SU-DHL-6 (cell line): ENCODE measurements around the gene HOXB1.

Experiments
- H2AFZ ChIP-seq: fragments of 200-600 bp; sonication (generic); 2 replicates; pipeline ENCODE4 v1.6.1; 2014; ENCODE audit warnings: low read depth, mild to moderate bottlenecking, moderate library complexity, mixed read lengths, antibody characterized with exemption, low read length; ENCODE audit not compliant: severe bottlenecking
- H3F3A ChIP-seq: fragments of 200-600 bp; shearing (Covaris generic); 2 replicates; pipeline ENCODE4 v1.6.0; 2016; ENCODE audit warnings: antibody characterized with exemption, mild to moderate bottlenecking; ENCODE audit not compliant: insufficient read depth
- H3K27ac ChIP-seq: fragments of 200-600 bp; sonication (generic); 2 replicates; pipeline ENCODE4 v1.5.1; 2016; ENCODE audit warnings: low read depth, mild to moderate bottlenecking, low read length, moderate library complexity, mixed read lengths
- H3K27me3 ChIP-seq: fragments of 200-600 bp; sonication (generic), shearing (Covaris generic); 2 replicates; pipeline ENCODE4 v1.6.0; 2014; ENCODE audit warnings: mild to moderate bottlenecking, low read length
- H3K36me3 ChIP-seq: fragments of 200-600 bp; sonication (generic); 2 replicates; pipeline ENCODE4 v1.6.1; 2014; ENCODE audit warnings: mild to moderate bottlenecking, low read length, mixed read lengths
- H3K4me2 ChIP-seq: fragments of 300-600, 200-600 bp; shearing (Covaris generic), sonication (generic); 2 replicates; pipeline ENCODE4 v1.6.0; 2014; ENCODE audit warnings: low read length, low read depth, mild to moderate bottlenecking; ENCODE audit not compliant: poor library complexity, severe bottlenecking
- H3K4me3 ChIP-seq: fragments of 200-600 bp; sonication (generic); 2 replicates; pipeline ENCODE4 v1.5.1; 2014; ENCODE audit warnings: antibody characterized with exemption, low read length, mild to moderate bottlenecking, mixed read lengths; ENCODE audit not compliant: insufficient read depth, poor library complexity, severe bottlenecking
- H3K79me2 ChIP-seq: fragments of 200-600 bp; sonication (generic); 2 replicates; pipeline ENCODE4 v1.6.1; 2014; ENCODE audit warnings: mild to moderate bottlenecking, low read length, moderate library complexity; ENCODE audit not compliant: insufficient read depth
- H3K9ac ChIP-seq: fragments of 200-600 bp; sonication (generic); 2 replicates; pipeline ENCODE4 v1.7.0; 2014; ENCODE audit warnings: mild to moderate bottlenecking, low read length
- H3K9me2 ChIP-seq: fragments of 200-600 bp; sonication (generic); replicated peaks from 2 replicates; pipeline ENCODE4 v1.6.1; 2014; ENCODE audit warnings: low read length; ENCODE audit not compliant: insufficient read depth
- H3K9me3 ChIP-seq: fragments of 200-600 bp; sonication (generic); 2 replicates; pipeline ENCODE4 v1.6.1; 2014; ENCODE audit warnings: low read length, mixed read lengths; ENCODE audit not compliant: insufficient read depth
- H4K20me1 ChIP-seq: fragments of 200-600 bp; sonication (generic); 2 replicates; pipeline ENCODE4 v1.6.1; 2014; ENCODE audit warnings: low read depth, mild to moderate bottlenecking, antibody characterized with exemption, low read length, moderate library complexity, mixed read lengths
- EZH2phosphoT487 ChIP-seq: fragments of 200-600 bp; sonication (generic), shearing (Covaris generic); conservative IDR thresholded peaks from 2 replicates; pipeline ENCODE4 v1.6.1; 2018; ENCODE audit warnings: mild to moderate bottlenecking, antibody characterized with exemption, low read length, moderate library complexity, mixed read lengths
- TF ChIP-seq, protein P1 (sequence below): fragments of 200-600 bp; sonication (generic); IDR thresholded peaks from one replicate; pipeline ENCODE4 v1.5.1; 2017; ENCODE audit warnings: antibody characterized with exemption, mild to moderate bottlenecking, low read length, moderate library complexity; ENCODE audit not compliant: insufficient read depth, poor library complexity, severe bottlenecking

The HOXB1 gene

GRCh38 chr17:48492401-48493298 lies 38.2 kb downstream of the HOXB1 start:
- H3K9me2 ChIP-seq: no peaks in the 10 kb centered on the region
- H4K20me1 ChIP-seq: no peaks in the 10 kb centered on the region
- H3K36me3 ChIP-seq: no peaks in the 10 kb centered on the region
- no peaks in the 10 kb centered on the region for H3K79me2 ChIP-seq
- H3K4me2 ChIP-seq: no peak overlapping the region
- TF ChIP-seq EZH2phosphoT487: no peak
- TF ChIP-seq, protein P1, sequence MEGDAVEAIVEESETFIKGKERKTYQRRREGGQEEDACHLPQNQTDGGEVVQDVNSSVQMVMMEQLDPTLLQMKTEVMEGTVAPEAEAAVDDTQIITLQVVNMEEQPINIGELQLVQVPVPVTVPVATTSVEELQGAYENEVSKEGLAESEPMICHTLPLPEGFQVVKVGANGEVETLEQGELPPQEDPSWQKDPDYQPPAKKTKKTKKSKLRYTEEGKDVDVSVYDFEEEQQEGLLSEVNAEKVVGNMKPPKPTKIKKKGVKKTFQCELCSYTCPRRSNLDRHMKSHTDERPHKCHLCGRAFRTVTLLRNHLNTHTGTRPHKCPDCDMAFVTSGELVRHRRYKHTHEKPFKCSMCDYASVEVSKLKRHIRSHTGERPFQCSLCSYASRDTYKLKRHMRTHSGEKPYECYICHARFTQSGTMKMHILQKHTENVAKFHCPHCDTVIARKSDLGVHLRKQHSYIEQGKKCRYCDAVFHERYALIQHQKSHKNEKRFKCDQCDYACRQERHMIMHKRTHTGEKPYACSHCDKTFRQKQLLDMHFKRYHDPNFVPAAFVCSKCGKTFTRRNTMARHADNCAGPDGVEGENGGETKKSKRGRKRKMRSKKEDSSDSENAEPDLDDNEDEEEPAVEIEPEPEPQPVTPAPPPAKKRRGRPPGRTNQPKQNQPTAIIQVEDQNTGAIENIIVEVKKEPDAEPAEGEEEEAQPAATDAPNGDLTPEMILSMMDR: peak; percentile 40
- H3K27me3 ChIP-seq: no peaks in the 10 kb centered on the region
- no peak overlapping the region for H3K27ac ChIP-seq
- H3K9me3 ChIP-seq: no peaks in the 10 kb centered on the region
- no peak overlapping the region for H3K9ac ChIP-seq
- H3F3A ChIP-seq: no peaks in the 10 kb centered on the region
- H3K4me3 ChIP-seq: no peak overlapping the region
- no peak overlapping the region for H2AFZ ChIP-seq

DNA sequence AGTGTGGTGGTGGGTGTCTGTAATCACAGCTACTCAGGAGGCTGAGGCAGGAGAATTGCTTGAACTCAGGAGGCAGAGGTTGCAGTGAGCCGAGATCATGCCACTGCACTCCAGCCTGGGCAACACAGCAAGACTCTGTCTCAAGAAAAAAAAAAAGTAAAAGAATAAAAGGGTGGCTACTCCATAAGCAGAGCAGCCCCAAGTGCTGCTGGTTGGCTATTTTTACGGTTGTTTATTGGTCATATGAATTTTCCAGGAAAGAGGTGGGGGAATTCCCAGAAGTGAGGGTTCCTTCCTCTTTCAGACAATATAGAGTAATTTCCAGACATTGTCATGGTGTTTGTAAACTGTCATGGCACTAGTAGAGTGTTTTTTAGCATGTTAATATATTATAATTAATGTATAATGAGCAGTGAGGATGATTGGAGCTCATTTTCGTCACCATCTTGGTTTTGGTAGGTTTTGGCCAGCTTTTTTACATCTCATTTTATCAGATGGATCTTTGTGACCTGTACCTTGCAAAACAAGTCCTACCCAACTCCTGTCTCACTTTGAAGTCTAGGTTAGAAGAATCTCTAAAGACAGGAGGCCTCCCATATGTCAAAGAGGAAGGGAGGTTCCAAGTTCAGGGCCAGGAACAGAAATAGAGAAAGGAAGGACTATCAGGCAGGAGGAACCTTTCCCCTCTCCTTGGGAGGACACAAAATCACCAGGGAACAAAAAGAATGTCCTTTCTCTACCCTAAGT lies 39.1 kb downstream of the HOXB1 start:
- H3K4me2 ChIP-seq: no peak overlapping the region
- H3K79me2 ChIP-seq: no peaks in the 10 kb centered on the region
- no peak overlapping the region for H3K27ac ChIP-seq

DNA sequence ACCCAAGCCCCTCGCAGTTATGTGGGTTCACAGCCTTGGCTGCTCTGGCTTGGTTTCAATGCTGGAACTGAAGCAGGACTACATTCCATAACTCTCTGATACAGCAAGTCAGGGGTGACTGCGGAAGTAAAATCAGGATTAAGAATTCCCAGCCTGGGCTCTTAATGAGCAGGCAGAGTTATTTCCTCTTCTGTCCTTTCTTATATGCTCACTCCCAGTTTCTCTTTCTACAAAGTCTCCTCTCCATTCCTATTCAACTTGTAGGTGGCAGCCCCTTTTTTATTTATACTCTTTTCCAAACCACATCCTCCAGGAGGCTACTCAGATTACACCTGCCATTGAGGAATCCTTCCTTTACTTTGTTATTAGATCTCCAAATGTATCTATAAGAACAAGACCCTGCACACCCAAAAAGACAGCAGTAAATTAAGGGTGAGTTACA lies 40.3 kb downstream of the HOXB1 start:
- TF ChIP-seq, protein P1: no peak
- no peak for TF ChIP-seq EZH2phosphoT487
- no peaks in the 10 kb centered on the region for H3K79me2 ChIP-seq
- H3K36me3 ChIP-seq: no peaks in the 10 kb centered on the region
- no peak overlapping the region for H3K27ac ChIP-seq
- no peaks in the 10 kb centered on the region for H3F3A ChIP-seq
- no peaks in the 10 kb centered on the region for H4K20me1 ChIP-seq
- H3K4me3 ChIP-seq: no peak overlapping the region
- no peaks in the 10 kb centered on the region for H3K9me3 ChIP-seq
- no peak overlapping the region for H2AFZ ChIP-seq
- no peaks in the 10 kb centered on the region for H3K9me2 ChIP-seq
- H3K9ac ChIP-seq: no peak overlapping the region
- H3K27me3 ChIP-seq: no peaks in the 10 kb centered on the region
- no peak overlapping the region for H3K4me2 ChIP-seq

More for the DNA sequence above, 39.1 kb downstream of the HOXB1 start:
- Histone ChIP-seq H3K9ac (no peak overlapping the region), H3K36me3 (no peaks in the 10 kb centered on the region), H2AFZ (no peak overlapping the region), H3K4me3 (no peak overlapping the region), H3K9me3 (no peaks in the 10 kb centered on the region), H3K9me2 (no peaks in the 10 kb centered on the region), H3K27me3 (no peaks in the 10 kb centered on the region), H4K20me1 (no peaks in the 10 kb centered on the region), H3F3A (no peaks in the 10 kb centered on the region)
- TF ChIP-seq EZH2phosphoT487: no peak
- TF ChIP-seq, protein P1: no peak
